SK-N-SH treated with all-trans-retinoic acid at 6 μM for 48 hours (cell line): ENCODE data around the gene PLPP3.

Source experiments
- ATAC-seq: fragments of 200-7000 bp; cut with Tn5 transposase; 3 replicates; pipeline ENCODE4 v1.9.1; 2020; ENCODE audit warnings: mild to moderate bottlenecking, moderate library complexity
- BACH2 ChIP-seq: fragments of 250-450 bp; sonication (Bioruptor Pico); IDR thresholded peaks from 2 replicates; pipeline ENCODE4 v1.9.0; 2021; ENCODE audit warnings: mild to moderate bottlenecking, borderline replicate concordance
- CSDC2 ChIP-seq: fragments of 250-450 bp; sonication (Bioruptor Pico); IDR thresholded peaks from 2 replicates; pipeline ENCODE4 v1.5.0; 2020; ENCODE audit warnings: mild to moderate bottlenecking, moderate library complexity
- ESRRG ChIP-seq: fragments of 250-450 bp; sonication (Bioruptor Pico); IDR thresholded peaks from 2 replicates; pipeline ENCODE4 v1.6.1; 2021; ENCODE audit warnings: mild to moderate bottlenecking
- GLIS3 ChIP-seq: fragments of 250-450 bp; sonication (Bioruptor Pico); IDR thresholded peaks from 2 replicates; pipeline ENCODE4 v1.5.0; 2020; ENCODE audit warnings: mild to moderate bottlenecking, moderate library complexity
- ISL1 ChIP-seq: fragments of 250-450 bp; sonication (Bioruptor Pico); IDR thresholded peaks from 2 replicates; pipeline ENCODE4 v2.1.2; 2022; ENCODE audit warnings: mild to moderate bottlenecking, moderate library complexity
- OSR1 ChIP-seq: fragments of 250-450 bp; sonication (Bioruptor Pico); IDR thresholded peaks from 2 replicates; pipeline ENCODE4 v1.8.0; 2022; ENCODE audit warnings: moderate library complexity, mild to moderate bottlenecking, inconsistent platforms
- PPARA ChIP-seq: fragments of 250-450 bp; sonication (Bioruptor Pico); IDR thresholded peaks from 2 replicates; pipeline ENCODE4 v1.5.0; 2020; ENCODE audit warnings: mild to moderate bottlenecking, borderline replicate concordance
- RARB ChIP-seq: fragments of 250-450 bp; sonication (Bioruptor Pico); IDR thresholded peaks from 2 replicates; pipeline ENCODE4 v1.8.0; 2021; ENCODE audit warnings: mild to moderate bottlenecking, moderate library complexity
- SNAI2 ChIP-seq: fragments of 250-450 bp; sonication (Bioruptor Pico); IDR thresholded peaks from 2 replicates; pipeline ENCODE4 v1.5.0; 2020; ENCODE audit warnings: mild to moderate bottlenecking, moderate library complexity
- TCF4 ChIP-seq: fragments of 250-450 bp; sonication (Bioruptor Pico); IDR thresholded peaks from 2 replicates; pipeline ENCODE4 v1.8.0; 2021; ENCODE audit warnings: mild to moderate bottlenecking, moderate library complexity, borderline replicate concordance
- TOX ChIP-seq: fragments of 250-450 bp; sonication (Bioruptor Pico); IDR thresholded peaks from 2 replicates; pipeline ENCODE4 v1.8.0; 2021; ENCODE audit warnings: mild to moderate bottlenecking, moderate library complexity, borderline replicate concordance
- ZC3H10 ChIP-seq: fragments of 250-450 bp; sonication (Bioruptor Pico); IDR thresholded peaks from 2 replicates; pipeline ENCODE4 v1.5.1; 2021; ENCODE audit warnings: mild to moderate bottlenecking, moderate library complexity
- ZFP3 ChIP-seq: fragments of 250-450 bp; sonication (Bioruptor Pico); IDR thresholded peaks from 2 replicates; pipeline ENCODE4 v1.5.0; 2020; ENCODE audit warnings: mild to moderate bottlenecking, moderate library complexity
- ZFP30 ChIP-seq: fragments of 450-650 bp; formaldehyde crosslinking; IDR thresholded peaks from 2 replicates; pipeline ENCODE4 v1.5.0; 2022; ENCODE audit warnings: mild to moderate bottlenecking, moderate library complexity
- ZNF565 ChIP-seq: fragments of 450-650 bp; formaldehyde crosslinking; conservative IDR thresholded peaks from 2 replicates; pipeline ENCODE4 v1.5.0; 2020; ENCODE audit warnings: low read depth, mild to moderate bottlenecking, moderate library complexity
- ZNF70 ChIP-seq: fragments of 450-650 bp; formaldehyde crosslinking; IDR thresholded peaks from 2 replicates; pipeline ENCODE4 v1.5.0; 2020; ENCODE audit warnings: mild to moderate bottlenecking, moderate library complexity
- ZNF8 ChIP-seq: fragments of 450-650 bp; formaldehyde crosslinking; IDR thresholded peaks from 2 replicates; pipeline ENCODE4 v1.5.0; 2020; ENCODE audit warnings: mild to moderate bottlenecking, moderate library complexity
- TF ChIP-seq, protein P1 (sequence below): fragments of 250-450 bp; sonication (Bioruptor Pico); IDR thresholded peaks from 2 replicates; pipeline ENCODE4 v1.5.1; 2020; ENCODE audit warnings: low read depth, mild to moderate bottlenecking, moderate library complexity
- TF ChIP-seq, protein P2 (sequence below): fragments of 250-450 bp; sonication (Bioruptor Pico); IDR thresholded peaks from 2 replicates; pipeline ENCODE4 v1.5.1; 2021; ENCODE audit warnings: mild to moderate bottlenecking, moderate library complexity
- TF ChIP-seq, protein P3 (sequence below): fragments of 250-450 bp; sonication (Bioruptor Pico); IDR thresholded peaks from 2 replicates; pipeline ENCODE4 v1.5.0; 2020; ENCODE audit warnings: mild to moderate bottlenecking, moderate library complexity
- TF ChIP-seq, protein P4 (sequence below): fragments of 250-450 bp; sonication (Bioruptor Pico); IDR thresholded peaks from 2 replicates; pipeline ENCODE4 v1.8.0; 2021; ENCODE audit warnings: low read depth, mild to moderate bottlenecking, moderate library complexity, borderline replicate concordance

The PLPP3 gene

DNA sequence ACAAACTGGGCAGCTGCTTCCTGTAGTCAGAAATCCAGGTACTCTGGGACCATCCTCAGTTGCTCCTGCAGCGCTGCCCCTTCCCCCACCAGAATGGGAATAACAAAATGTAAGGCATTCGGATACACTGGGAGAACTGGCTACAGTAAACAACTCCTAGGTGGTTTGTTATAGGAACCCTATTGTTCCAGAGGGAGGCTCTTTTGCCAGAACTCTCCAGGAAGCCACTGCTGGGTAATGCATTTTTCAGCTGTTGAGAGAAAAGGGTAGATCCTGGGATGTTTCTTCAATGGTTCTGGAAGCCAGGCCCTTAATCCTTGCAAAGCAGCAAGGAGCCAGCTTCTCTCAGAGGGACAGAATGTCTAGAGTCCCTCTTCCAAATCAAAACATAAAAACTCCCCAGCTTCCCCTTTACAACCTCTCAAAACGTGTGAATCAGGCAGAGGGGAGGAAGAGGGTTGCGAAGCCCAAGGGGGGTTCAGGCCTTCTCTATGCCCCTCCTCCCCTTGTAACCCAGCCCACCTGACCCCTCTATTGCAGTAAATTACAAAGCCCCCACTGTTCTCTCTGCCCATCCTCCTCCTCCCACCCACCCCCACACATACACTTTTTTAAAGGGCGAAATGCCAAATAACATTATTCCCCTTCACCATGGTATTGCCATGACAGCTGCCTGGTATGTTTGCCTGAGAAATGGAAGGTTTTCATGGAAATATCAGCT is 29.1 kb downstream of the PLPP3 start:
- TF ChIP-seq TCF4 (CRISPR knock-in tag) = no peak
- TF ChIP-seq SNAI2 (CRISPR knock-in tag) = no peak
- TF ChIP-seq, protein P1, sequence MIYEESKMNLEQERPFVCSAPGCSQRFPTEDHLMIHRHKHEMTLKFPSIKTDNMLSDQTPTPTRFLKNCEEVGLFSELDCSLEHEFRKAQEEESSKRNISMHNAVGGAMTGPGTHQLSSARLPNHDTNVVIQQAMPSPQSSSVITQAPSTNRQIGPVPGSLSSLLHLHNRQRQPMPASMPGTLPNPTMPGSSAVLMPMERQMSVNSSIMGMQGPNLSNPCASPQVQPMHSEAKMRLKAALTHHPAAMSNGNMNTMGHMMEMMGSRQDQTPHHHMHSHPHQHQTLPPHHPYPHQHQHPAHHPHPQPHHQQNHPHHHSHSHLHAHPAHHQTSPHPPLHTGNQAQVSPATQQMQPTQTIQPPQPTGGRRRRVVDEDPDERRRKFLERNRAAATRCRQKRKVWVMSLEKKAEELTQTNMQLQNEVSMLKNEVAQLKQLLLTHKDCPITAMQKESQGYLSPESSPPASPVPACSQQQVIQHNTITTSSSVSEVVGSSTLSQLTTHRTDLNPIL (CRISPR knock-in tag) = no peak
- TF ChIP-seq, protein P2, sequence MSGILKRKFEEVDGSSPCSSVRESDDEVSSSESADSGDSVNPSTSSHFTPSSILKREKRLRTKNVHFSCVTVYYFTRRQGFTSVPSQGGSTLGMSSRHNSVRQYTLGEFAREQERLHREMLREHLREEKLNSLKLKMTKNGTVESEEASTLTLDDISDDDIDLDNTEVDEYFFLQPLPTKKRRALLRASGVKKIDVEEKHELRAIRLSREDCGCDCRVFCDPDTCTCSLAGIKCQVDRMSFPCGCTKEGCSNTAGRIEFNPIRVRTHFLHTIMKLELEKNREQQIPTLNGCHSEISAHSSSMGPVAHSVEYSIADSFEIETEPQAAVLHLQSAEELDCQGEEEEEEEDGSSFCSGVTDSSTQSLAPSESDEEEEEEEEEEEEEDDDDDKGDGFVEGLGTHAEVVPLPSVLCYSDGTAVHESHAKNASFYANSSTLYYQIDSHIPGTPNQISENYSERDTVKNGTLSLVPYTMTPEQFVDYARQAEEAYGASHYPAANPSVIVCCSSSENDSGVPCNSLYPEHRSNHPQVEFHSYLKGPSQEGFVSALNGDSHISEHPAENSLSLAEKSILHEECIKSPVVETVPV = no peak
- TF ChIP-seq ZNF565 (CRISPR knock-in tag) = no peak
- no peak for TF ChIP-seq ISL1 (CRISPR knock-in tag)
- TF ChIP-seq, protein P3, sequence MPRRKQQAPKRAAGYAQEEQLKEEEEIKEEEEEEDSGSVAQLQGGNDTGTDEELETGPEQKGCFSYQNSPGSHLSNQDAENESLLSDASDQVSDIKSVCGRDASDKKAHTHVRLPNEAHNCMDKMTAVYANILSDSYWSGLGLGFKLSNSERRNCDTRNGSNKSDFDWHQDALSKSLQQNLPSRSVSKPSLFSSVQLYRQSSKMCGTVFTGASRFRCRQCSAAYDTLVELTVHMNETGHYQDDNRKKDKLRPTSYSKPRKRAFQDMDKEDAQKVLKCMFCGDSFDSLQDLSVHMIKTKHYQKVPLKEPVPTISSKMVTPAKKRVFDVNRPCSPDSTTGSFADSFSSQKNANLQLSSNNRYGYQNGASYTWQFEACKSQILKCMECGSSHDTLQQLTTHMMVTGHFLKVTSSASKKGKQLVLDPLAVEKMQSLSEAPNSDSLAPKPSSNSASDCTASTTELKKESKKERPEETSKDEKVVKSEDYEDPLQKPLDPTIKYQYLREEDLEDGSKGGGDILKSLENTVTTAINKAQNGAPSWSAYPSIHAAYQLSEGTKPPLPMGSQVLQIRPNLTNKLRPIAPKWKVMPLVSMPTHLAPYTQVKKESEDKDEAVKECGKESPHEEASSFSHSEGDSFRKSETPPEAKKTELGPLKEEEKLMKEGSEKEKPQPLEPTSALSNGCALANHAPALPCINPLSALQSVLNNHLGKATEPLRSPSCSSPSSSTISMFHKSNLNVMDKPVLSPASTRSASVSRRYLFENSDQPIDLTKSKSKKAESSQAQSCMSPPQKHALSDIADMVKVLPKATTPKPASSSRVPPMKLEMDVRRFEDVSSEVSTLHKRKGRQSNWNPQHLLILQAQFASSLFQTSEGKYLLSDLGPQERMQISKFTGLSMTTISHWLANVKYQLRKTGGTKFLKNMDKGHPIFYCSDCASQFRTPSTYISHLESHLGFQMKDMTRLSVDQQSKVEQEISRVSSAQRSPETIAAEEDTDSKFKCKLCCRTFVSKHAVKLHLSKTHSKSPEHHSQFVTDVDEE = no peak
- no peak for TF ChIP-seq ZFP3 (CRISPR knock-in tag)
- no peak for TF ChIP-seq PPARA (CRISPR knock-in tag)
- TF ChIP-seq, protein P4, sequence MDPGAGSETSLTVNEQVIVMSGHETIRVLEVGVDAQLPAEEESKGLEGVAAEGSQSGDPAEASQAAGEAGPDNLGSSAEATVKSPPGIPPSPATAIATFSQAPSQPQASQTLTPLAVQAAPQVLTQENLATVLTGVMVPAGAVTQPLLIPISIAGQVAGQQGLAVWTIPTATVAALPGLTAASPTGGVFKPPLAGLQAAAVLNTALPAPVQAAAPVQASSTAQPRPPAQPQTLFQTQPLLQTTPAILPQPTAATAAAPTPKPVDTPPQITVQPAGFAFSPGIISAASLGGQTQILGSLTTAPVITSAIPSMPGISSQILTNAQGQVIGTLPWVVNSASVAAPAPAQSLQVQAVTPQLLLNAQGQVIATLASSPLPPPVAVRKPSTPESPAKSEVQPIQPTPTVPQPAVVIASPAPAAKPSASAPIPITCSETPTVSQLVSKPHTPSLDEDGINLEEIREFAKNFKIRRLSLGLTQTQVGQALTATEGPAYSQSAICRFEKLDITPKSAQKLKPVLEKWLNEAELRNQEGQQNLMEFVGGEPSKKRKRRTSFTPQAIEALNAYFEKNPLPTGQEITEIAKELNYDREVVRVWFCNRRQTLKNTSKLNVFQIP (CRISPR knock-in tag) = no peak
- no peak for TF ChIP-seq TOX (CRISPR knock-in tag)
- TF ChIP-seq CSDC2 (CRISPR knock-in tag) = no peak
- ATAC-seq = no peak; the same call in 2 of the 3 replicates

DNA sequence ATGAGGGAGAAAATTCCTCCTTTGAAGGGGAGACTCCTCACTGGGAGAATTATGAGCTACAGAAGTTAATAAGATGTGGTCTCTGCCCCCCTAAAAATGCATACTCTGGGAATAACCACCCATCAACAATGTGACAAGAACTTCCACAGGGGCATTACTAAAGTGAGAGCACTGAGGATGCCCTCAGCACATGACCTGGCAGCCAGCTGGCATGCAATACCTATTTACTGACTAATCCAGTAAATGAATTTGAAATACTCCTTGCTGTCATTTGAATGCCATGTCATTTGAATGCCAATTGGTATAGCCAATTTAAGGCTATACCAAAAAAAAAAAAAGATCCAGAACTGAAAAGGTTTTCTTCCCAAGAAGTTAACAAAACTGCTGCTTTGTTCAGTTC is 30.8 kb downstream of the PLPP3 start:
- TF ChIP-seq SNAI2 (CRISPR knock-in tag) (no peak), OSR1 (CRISPR knock-in tag) (no peak), ZFP30 (CRISPR knock-in tag) (no peak), ZNF565 (CRISPR knock-in tag) (no peak), ESRRG (CRISPR knock-in tag) (no peak), ZNF8 (CRISPR knock-in tag) (no peak), PPARA (CRISPR knock-in tag) (no peak), BACH2 (CRISPR knock-in tag) (no peak), TCF4 (CRISPR knock-in tag) (no peak), ZNF70 (CRISPR knock-in tag) (no peak), TOX (CRISPR knock-in tag) (no peak), CSDC2 (CRISPR knock-in tag) (no peak), ZC3H10 (no peak), GLIS3 (CRISPR knock-in tag) (no peak), RARB (CRISPR knock-in tag) (no peak)
- TF ChIP-seq, protein P4 (CRISPR knock-in tag) = no peak
- TF ChIP-seq, protein P3 = no peak
- TF ChIP-seq, protein P2 = no peak
- no peak for ATAC-seq
